Astrocyte of the spinal cord (primary cell): ENCODE data around the gene TTYH3.
"Not testable (repeated sequence)": the region's sequence is repeated elsewhere in the genome, so short reads cannot be mapped to it uniquely, and the experiment has no call there.

Experiments used
- DNase-seq: peaks from one replicate; pipeline ENCODE4 v3.0.0; 2011; ENCODE audit warnings: low read depth, low spot score
- H3K4me3 ChIP-seq: 2 replicates; pipeline ENCODE4 v1.5.1; 2011; ENCODE audit warnings: low read depth, mild to moderate bottlenecking, low read length, moderate library complexity
- CTCF ChIP-seq: IDR thresholded peaks from 2 replicates; pipeline ENCODE4 v1.5.1; 2012; ENCODE audit warnings: low read depth, mild to moderate bottlenecking, low read length, inconsistent platforms
- in situ Hi-C: cut with HindIII; loops from 2 replicates; pipeline ENCODE4 v1.10.0; 2017; ENCODE audit warnings: low sequenced_read_pairs

Gene TTYH3

GRCh38 chr7:2692543-2692942 is 60.8 kb downstream of the TTYH3 start:
- H3K4me3 ChIP-seq = no peak overlapping the region
- no peak for DNase-seq
- in situ Hi-C loops = no loop called here
- TF ChIP-seq CTCF = no peak

GRCh38 chr7:2693420-2694121 is 61.8 kb downstream of the TTYH3 start:
- DNase-seq, H3K4me3 ChIP-seq, in situ Hi-C loops: not testable (repeated sequence)

- DNase-seq, H3K4me3 ChIP-seq, in situ Hi-C loops: not testable (repeated sequence)
Observed at GRCh38 chr7:2694122-2694436, 62.3 kb downstream of the TTYH3 start.

GRCh38 chr7:2698581-2699288 is 66.9 kb downstream of the TTYH3 start:
- no peak overlapping the region for H3K4me3 ChIP-seq
- no peak for TF ChIP-seq CTCF
- DNase-seq = no peak
- in situ Hi-C loops = no loop called here

- no peak overlapping the region for H3K4me3 ChIP-seq
- no peak for TF ChIP-seq CTCF
- DNase-seq = no peak
- in situ Hi-C loops = no loop called here
Observed at GRCh38 chr7:2699289-2699620, 67.5 kb downstream of the TTYH3 start.

- no peak for DNase-seq
- TF ChIP-seq CTCF = no peak
- H3K4me3 ChIP-seq = no peak overlapping the region
- in situ Hi-C loops = no loop called here
Observed at GRCh38 chr7:2700141-2700850, 68.5 kb downstream of the TTYH3 start.

- no peak overlapping the region for H3K4me3 ChIP-seq
- in situ Hi-C loops = no loop called here
- no peak for TF ChIP-seq CTCF
- DNase-seq = no peak
Observed at GRCh38 chr7:2701424-2701823, 69.6 kb downstream of the TTYH3 start.
